ENCODE results near the gene DLX1.
"Not testable (repeated sequence)": the region's sequence is repeated elsewhere in the genome, so short reads cannot be mapped to it uniquely, and the experiment has no call there.

Gene DLX1

DNA sequence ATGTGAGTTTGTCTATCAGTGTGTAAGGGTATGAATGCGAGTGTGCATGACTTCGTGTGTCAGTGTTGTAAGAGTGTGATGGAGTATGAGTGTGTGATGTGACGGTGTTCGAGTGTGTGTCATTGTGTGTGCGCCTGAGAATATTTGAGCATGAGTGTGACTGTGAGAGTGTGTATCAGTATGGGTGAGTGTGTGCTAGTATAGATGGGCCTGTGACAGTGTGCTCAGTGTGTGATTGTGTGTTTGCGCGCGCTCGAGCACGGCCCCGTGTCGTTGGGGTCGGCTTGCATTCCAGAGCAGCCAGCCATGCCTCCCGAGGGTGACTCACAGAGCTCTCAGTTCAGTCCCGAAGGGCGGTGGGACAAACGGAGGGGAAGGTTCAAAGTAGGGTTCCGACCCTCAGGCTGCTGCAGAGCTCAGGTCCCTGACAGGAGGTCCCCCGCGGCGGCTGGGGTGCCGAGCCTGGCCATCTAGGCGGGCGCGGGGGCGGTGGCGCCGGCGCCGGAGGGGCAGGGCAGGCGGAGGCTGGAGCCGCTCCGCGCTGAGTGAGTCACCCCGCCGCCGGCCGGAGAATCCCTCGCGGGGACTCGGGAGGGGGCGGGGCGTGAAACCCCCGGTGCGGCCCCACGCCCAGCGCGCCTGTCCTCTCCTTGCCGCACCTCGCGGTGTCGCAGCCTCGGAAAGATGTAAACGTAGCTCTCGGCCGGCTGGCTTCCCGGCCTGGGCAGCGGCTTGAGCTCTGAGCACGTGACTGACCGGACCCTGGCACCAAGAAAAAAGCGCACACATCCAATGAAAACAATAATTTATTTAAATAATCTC lies 13.6 kb downstream of the DLX1 start:
- peak; percentile 67 for DNase-seq (ENCODE audit: low spot score)

GRCh38 chr2:172099472-172100079 lies 14.3 kb downstream of the DLX1 start:
- no peak for DNase-seq (ENCODE audit: low spot score)

GRCh38 chr2:172100080-172100934 lies 15.0 kb downstream of the DLX1 start:
- peak; percentile 76 for DNase-seq (ENCODE audit: low spot score)

GRCh38 chr2:172100935-172101820 lies 15.9 kb downstream of the DLX1 start:
- no peak for DNase-seq (ENCODE audit: low spot score)

- no peak for DNase-seq (ENCODE audit: low spot score)
Measured at GRCh38 chr2:172101821-172102390, 16.6 kb downstream of the DLX1 start.

GRCh38 chr2:172102391-172103359 lies 17.4 kb downstream of the DLX1 start, which contains the start of gene DLX2:
DLX2 (minus strand) TSS chr2:172102900; CDS start chr2:172102538, 362 bp downstream.
- peak; percentile 97 for DNase-seq (ENCODE audit: low spot score)

DNA sequence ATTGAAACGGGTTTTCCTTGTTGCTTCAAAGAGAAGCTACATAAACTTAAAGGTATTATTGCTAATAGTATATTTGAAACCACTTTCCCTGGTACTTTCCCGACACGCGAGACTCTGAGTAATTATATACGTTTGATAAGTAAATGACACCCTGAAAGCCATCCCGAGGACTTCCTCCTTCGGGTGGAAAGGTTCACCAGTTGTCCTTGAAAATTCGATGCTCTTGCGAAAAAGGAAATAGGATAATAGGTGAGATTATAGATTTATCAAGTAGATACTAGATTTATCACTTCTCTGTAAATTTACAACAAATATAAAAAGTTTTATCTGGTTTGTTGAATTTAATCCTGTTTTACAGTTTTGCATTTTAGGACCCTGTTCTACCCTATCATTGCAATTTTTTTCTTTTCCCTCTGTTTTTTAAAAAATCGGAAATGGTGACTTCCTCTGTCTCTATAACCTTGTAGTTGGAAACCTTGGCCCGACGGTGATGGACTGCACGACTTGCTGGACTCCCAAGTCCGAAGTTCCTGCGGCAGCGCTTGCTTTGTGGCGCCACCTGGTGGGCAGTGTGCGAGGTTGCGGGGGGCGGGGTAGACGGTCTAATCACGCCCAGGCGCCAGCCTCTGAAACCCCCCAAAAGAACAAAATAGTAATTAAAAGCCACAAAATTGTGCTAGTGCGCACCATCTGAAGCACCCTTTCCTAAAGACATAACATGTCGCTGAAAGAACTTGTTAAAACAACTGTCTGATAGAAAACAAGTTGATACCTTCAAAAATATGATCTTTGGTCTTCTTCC lies 18.4 kb downstream of the DLX1 start:
- peak; percentile 96 for DNase-seq (ENCODE audit: low spot score)

DNA sequence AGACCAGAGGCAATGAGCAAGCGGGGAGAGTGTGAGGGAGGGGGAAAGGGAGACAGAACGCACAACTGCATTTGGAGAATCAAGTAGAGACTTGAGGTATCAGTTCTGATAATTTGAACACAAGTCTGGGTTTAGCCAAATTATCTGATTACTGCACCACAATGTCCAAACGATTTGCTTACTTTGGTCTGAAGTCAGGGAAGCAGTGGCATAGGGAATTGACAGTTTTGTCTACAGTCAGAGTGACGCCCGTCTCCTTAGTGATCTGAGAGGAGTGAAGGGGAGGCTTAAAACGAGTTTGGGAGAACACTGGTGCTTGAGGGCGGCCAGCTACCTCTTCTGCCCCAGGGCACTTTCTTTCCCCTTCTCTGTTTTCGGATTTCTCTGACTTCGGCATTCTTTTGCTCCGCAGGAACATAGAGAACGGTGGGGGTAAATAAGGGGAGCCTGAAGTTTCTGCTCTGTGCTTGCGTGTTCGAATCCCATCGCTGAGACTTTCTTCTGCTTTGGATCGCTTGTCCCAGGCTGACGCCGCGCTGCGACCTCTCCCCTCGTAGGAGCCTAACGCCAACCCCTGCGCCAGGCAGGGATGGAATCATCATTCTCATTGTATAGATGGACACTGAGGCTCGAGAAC lies 20.3 kb downstream of the DLX1 start:
- DNase-seq (ENCODE audit: low spot score): no peak

GRCh38 chr2:172106108-172106961 lies 21.0 kb downstream of the DLX1 start:
- DNase-seq (ENCODE audit: low spot score): peak; percentile 83

GRCh38 chr2:172107690-172108586 lies 22.6 kb downstream of the DLX1 start:
- no peak for DNase-seq (ENCODE audit: low spot score)

DNA sequence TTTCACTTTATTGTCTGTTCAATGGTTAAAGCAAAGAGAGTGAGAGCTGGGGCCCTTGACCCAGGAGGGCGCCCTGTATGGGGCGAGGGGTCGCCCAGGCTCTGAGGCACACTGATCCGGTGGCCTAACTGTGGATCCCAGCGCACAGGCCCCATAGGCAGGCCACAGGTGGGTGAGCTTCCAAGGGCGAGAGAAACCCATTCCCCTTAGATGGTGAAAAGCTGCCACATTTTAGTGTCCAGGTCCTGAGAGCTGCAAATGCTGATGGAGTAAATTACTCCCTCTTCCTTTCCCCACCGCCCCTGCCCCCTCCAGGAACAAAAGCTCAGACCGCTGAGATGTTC lies 23.3 kb downstream of the DLX1 start:
- DNase-seq (ENCODE audit: low spot score): no peak

DNA sequence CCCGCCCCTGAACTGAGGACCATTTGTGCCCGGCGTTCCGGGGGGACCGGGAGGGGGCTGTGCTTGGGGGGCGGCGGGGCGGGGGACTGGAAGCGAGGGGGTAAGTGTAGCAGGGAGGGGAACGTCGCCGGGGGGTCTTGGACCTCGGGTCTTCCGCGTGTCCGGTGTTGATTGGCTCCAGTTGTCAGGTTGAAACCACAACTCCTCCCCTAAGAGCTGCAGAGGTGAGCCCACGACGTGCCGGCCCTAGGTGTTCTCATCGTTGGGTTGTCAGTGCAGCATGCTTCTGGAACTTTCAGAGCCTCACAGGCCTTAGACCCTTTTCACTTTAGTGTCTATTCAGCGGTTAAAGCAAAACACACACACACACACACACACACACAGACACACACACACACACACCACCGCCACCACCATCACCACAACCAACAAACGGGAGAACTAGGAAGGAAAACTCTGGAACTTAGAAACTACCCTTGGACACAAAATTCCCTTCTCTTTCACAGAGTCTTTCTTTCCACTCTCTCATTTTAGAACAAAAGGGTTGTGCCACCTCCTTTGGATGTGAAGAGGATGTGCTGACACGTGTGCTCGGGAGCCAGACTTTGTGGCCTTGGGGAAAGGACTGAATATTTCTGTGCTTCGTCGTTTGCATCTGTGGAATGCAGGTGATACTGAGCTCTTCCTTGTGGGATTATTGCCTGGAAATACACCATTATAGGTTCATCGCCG lies 24.1 kb downstream of the DLX1 start:
- no peak for DNase-seq (ENCODE audit: low spot score)

DNA sequence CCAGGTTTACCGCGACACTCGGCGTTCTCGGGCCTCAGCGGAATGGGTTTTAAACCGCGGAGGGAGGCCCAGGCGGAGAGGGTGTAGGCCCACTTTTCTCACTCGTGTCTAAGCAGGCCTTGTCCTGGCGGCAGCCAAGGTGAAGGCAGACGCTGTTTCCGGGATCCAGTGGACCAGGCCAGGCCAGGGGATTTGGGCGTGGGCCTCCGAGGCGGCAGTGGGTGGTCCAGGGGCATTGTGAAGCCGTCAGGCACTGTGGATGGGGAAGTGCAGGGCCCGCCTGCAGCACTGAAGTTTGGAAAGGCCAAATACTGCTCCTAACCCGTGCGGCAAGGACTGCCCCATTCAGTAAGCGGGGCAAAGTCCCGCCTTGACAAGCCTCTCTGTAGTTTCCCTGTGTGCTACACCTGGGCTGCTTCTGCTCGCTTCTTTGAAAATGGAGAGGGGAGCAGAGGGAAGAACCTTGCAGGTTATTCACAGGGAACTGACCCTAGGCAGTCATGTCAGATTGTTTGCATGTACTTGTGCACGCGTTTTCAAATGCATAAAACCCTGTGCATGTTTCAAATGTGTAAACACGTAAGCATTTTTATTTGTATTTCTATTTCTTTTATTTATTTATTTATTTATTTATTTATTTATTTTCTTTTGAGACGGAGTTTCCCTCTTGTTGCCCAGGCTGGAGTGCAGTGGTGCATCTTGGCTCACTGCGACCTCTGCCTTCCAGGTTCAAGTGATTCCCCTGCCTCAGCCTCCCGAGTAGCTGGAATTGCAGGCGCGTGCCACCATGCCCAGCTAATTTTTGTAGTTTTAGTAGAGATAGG lies 24.9 kb downstream of the DLX1 start:
- DNase-seq (ENCODE audit: low spot score): no peak

DNA sequence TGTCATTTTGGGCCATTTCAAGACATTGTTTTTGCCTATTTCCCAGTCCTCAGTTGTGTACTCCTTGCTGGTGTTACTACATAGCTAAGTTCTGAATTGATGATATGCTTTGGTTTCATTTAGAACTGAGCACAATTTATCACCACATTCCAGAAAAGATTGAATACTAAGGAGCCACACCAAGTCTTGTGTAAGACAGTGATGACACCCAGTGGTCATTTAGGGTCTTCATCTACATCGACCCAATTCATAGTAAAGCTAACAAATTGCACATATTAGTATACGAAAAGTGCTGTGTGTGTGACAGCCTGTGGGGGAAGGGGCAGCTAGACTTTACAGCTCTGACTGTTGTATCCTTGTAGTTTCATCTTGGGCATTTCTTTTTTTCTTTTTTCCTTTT lies 28.3 kb downstream of the DLX1 start:
- DNase-seq (ENCODE audit: low spot score): no peak

DNA sequence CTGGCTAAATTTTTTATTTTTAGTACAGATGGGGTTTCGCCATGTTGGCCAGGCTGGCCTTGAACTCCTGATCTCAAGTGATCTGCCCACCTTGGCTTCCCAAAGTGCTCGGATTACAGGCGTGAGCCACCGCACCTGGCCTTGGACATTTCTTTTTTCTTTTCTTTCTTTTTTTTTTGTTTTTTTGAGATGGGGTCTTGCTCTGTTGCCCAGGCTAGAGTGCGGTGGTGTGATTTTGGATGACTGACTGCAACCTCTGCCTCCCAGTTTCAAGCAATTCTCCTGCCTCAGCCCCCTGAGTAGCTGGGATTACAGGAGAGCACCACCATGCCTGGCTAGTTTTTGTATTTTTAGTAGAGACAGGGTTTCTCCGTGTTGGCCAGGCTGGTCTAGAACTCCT lies 28.9 kb downstream of the DLX1 start:
- not testable (repeated sequence) for DNase-seq (ENCODE audit: low spot score)
